ENCODE data around the gene UMODL1.

Gene UMODL1

DNA sequence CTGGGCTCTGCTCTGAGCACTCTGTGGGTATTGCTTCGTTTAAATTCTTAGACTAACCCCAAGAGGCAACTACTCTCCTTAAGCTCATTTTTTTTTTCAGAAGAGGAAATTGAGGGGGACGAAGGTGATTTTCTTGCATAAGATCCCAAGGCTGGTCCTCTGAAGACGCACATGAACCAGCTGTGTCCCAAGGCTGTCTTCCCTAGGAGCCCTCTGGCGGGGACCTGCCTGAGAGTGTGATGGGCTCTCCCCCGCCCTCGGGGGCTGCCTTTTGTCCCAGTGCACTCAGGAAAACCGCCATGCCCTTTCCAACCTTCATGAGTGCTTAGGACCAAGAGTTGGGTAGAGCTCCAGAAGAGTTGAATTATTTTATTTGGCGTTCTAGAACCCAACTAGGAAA lies 21.7 kb downstream of the UMODL1 start:
- ChIA-PET CTCF (interaction anchor here (0.6 to 7.2 kb wide), 5 partner anchors 15 to 624 kb away, joined by 3 to 42 read pairs (median 3); no protein-coding TSS in a partner anchor), POLR2A (no interaction called here)
- no peak overlapping the region for H3K4me3 ChIP-seq (ENCODE audit: low read depth, low read length)
- no peaks in the 10 kb centered on the region for H3K9me3 ChIP-seq (ENCODE audit: control insufficient read depth, insufficient read depth, low read depth, low read length)
- peaks cover 8% of the 10 kb centered on the region for H3K4me1 ChIP-seq (ENCODE audit: control insufficient read depth, insufficient read depth, low read length)
- TF ChIP-seq SCRT1 (tag by site-specific recombination; IDR thresholded peaks at IDR 0.05; ENCODE audit: borderline replicate concordance) (no peak), ZNF211 (tag by site-specific recombination; IDR thresholded peaks at IDR 0.05; ENCODE audit: low read depth) (no peak), HOXA7 (CRISPR knock-in tag; IDR thresholded peaks at IDR 0.05; ENCODE audit: borderline replicate concordance) (no peak), MZF1 (tag by site-specific recombination; IDR thresholded peaks at IDR 0.05; ENCODE audit: borderline replicate concordance) (no peak), ZNF16 (tag by site-specific recombination; IDR thresholded peaks at IDR 0.05; ENCODE audit: low read depth) (no peak), ZNF530 (tag by site-specific recombination; IDR thresholded peaks at IDR 0.05; ENCODE audit: low read depth) (no peak)
- TF ChIP-seq, protein P1, sequence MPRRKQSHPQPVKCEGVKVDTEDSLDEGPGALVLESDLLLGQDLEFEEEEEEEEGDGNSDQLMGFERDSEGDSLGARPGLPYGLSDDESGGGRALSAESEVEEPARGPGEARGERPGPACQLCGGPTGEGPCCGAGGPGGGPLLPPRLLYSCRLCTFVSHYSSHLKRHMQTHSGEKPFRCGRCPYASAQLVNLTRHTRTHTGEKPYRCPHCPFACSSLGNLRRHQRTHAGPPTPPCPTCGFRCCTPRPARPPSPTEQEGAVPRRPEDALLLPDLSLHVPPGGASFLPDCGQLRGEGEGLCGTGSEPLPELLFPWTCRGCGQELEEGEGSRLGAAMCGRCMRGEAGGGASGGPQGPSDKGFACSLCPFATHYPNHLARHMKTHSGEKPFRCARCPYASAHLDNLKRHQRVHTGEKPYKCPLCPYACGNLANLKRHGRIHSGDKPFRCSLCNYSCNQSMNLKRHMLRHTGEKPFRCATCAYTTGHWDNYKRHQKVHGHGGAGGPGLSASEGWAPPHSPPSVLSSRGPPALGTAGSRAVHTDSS (tag by site-specific recombination; IDR thresholded peaks at IDR 0.05): no peak
- TF ChIP-seq, protein P2, sequence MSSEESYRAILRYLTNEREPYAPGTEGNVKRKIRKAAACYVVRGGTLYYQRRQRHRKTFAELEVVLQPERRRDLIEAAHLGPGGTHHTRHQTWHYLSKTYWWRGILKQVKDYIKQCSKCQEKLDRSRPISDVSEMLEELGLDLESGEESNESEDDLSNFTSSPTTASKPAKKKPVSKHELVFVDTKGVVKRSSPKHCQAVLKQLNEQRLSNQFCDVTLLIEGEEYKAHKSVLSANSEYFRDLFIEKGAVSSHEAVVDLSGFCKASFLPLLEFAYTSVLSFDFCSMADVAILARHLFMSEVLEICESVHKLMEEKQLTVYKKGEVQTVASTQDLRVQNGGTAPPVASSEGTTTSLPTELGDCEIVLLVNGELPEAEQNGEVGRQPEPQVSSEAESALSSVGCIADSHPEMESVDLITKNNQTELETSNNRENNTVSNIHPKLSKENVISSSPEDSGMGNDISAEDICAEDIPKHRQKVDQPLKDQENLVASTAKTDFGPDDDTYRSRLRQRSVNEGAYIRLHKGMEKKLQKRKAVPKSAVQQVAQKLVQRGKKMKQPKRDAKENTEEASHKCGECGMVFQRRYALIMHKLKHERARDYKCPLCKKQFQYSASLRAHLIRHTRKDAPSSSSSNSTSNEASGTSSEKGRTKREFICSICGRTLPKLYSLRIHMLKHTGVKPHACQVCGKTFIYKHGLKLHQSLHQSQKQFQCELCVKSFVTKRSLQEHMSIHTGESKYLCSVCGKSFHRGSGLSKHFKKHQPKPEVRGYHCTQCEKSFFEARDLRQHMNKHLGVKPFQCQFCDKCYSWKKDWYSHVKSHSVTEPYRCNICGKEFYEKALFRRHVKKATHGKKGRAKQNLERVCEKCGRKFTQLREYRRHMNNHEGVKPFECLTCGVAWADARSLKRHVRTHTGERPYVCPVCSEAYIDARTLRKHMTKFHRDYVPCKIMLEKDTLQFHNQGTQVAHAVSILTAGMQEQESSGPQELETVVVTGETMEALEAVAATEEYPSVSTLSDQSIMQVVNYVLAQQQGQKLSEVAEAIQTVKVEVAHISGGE (tag by site-specific recombination; conservative IDR thresholded peaks at IDR 0.05; ENCODE audit: low read depth): no peak
- TF ChIP-seq, protein P3, sequence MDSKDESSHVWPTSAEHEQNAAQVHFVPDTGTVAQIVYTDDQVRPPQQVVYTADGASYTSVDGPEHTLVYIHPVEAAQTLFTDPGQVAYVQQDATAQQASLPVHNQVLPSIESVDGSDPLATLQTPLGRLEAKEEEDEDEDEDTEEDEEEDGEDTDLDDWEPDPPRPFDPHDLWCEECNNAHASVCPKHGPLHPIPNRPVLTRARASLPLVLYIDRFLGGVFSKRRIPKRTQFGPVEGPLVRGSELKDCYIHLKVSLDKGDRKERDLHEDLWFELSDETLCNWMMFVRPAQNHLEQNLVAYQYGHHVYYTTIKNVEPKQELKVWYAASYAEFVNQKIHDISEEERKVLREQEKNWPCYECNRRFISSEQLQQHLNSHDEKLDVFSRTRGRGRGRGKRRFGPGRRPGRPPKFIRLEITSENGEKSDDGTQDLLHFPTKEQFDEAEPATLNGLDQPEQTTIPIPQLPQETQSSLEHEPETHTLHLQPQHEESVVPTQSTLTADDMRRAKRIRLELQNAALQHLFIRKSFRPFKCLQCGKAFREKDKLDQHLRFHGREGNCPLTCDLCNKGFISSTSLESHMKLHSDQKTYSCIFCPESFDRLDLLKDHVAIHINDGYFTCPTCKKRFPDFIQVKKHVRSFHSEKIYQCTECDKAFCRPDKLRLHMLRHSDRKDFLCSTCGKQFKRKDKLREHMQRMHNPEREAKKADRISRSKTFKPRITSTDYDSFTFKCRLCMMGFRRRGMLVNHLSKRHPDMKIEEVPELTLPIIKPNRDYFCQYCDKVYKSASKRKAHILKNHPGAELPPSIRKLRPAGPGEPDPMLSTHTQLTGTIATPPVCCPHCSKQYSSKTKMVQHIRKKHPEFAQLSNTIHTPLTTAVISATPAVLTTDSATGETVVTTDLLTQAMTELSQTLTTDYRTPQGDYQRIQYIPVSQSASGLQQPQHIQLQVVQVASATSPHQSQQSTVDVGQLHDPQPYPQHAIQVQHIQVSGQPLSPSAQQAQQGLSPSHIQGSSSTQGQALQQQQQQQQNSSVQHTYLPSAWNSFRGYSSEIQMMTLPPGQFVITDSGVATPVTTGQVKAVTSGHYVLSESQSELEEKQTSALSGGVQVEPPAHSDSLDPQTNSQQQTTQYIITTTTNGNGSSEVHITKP (tag by site-specific recombination; IDR thresholded peaks at IDR 0.05): no peak
- H3K36me3 ChIP-seq (ENCODE audit: control insufficient read depth in 2 of 2, insufficient read depth in 1 of 2, low read length in 2 of 2): no peaks in the 10 kb centered on the region
- no peak overlapping the region for H3K27ac ChIP-seq (ENCODE audit: extremely low read depth, low read depth, low read length)

DNA sequence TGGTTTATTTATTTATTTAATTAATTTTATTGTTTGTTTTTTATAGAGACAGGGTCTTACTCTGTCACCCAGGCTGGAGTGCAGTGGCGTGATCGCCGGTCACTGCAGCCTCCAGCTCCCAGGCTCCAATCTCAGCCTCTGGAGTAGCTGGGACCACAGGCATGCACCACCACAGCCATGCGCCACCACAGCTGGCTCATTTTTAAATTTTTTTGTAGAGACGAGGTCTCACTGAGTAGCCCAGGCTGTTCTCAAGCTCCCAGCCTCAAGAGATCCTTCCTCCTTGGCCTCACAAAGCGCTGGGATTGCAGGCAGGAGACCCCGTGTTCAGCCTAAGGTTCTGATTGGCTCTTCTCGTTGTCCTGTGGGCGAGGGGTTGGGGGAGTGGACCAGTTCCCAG lies 22.1 kb downstream of the UMODL1 start:
- ChIA-PET POLR2A (no interaction called here), CTCF (interaction anchor here (0.6 to 7.2 kb wide), 4 partner anchors 15 to 53 kb away, joined by 3 to 42 read pairs (median 4); no protein-coding TSS in a partner anchor)
- Histone ChIP-seq H3K36me3 (ENCODE audit: control insufficient read depth in 2 of 2, insufficient read depth in 1 of 2, low read length in 2 of 2) (no peaks in the 10 kb centered on the region), H3K4me1 (ENCODE audit: control insufficient read depth, insufficient read depth, low read length) (peaks cover 11% of the 10 kb centered on the region), H3K9me3 (ENCODE audit: control insufficient read depth, insufficient read depth, low read depth, low read length) (no peaks in the 10 kb centered on the region), H3K27ac (ENCODE audit: extremely low read depth, low read depth, low read length) (no peak overlapping the region), H3K4me3 (ENCODE audit: low read depth, low read length) (no peak overlapping the region)
- TF ChIP-seq ZNF175 (tag by site-specific recombination; IDR thresholded peaks at IDR 0.05): no peak
- no peak for TF ChIP-seq ZNF248 (tag by site-specific recombination; IDR thresholded peaks at IDR 0.05)
- no peak for TF ChIP-seq ZNF626 (tag by site-specific recombination; IDR thresholded peaks at IDR 0.05)
- no peak for TF ChIP-seq SP2 (tag by site-specific recombination; IDR thresholded peaks at IDR 0.05)

All from HEK293 (cell line).